ENCODE measurements around the gene RHOU. TPM values are rescaled to one million over a fixed set of nuclear protein-coding genes. Genes with fewer than 3 reads are reported as not detected.
A peak's percentile ranks its signal among the peaks of the same experiment; 100 is the strongest.

The RHOU gene
- total and polyA plus RNA-seq, 2 donors (not counting 1 experiment from before 2014, with no cell fraction given) = 0.23 to 11.4 TPM

GRCh38 chr1:228794173-228794572, 58.9 kb downstream of the RHOU start:
- no peak for TF ChIP-seq CTCF (conservative IDR thresholded peaks at IDR 0.05 in 1 of 2, IDR thresholded peaks at IDR 0.05 in 1 of 2; ENCODE audit: low read depth in 1 of 2, low read length in 2 of 2)
- no peak for TF ChIP-seq EZH2 (IDR thresholded peaks at IDR 0.05; ENCODE audit: low read length, missing control alignments)
- no peaks in the 10 kb centered on the region for H4K20me1 ChIP-seq (ENCODE audit: control insufficient read depth, extremely low read depth, insufficient read depth, low read length)
- no peak overlapping the region for H3K9ac ChIP-seq (ENCODE audit: insufficient read depth, low read length)
- peak in 1 of 2 donors; percentile 40 for DNase-seq (ENCODE audit: low read depth in 2 of 2)
- no peaks in the 10 kb centered on the region for H3K4me1 ChIP-seq (ENCODE audit: control insufficient read depth, extremely low read depth, insufficient read depth, low read length)
- no peak overlapping the region for H2AFZ ChIP-seq (ENCODE audit: low read length)
- no peak overlapping the region for H3K27ac ChIP-seq (ENCODE audit: insufficient read depth, low read length)
- no peak overlapping the region for H3K4me2 ChIP-seq (ENCODE audit: extremely low read depth, insufficient read depth, low read length)
- no peak overlapping the region for H3K4me3 ChIP-seq (replicated peaks in 1 of 4; ENCODE audit: control extremely low read depth in 1 of 4, insufficient read depth in 1 of 4, low read depth in 3 of 4, low read length in 4 of 4)
- no peaks in the 10 kb centered on the region for H3K79me2 ChIP-seq (ENCODE audit: control insufficient read depth, insufficient read depth, low read length)
- no peaks in the 10 kb centered on the region for H3K27me3 ChIP-seq (ENCODE audit: control insufficient read depth, insufficient read depth, low read length)
- H3K36me3 ChIP-seq (ENCODE audit: control insufficient read depth, insufficient read depth, low read length) = no peaks in the 10 kb centered on the region
- H3K9me3 ChIP-seq (ENCODE audit: control insufficient read depth, insufficient read depth, low read depth, low read length) = no peaks in the 10 kb centered on the region

- Histone ChIP-seq H3K4me1 (ENCODE audit: control insufficient read depth, extremely low read depth, insufficient read depth, low read length) (no peaks in the 10 kb centered on the region), H2AFZ (ENCODE audit: low read length) (no peak overlapping the region), H3K4me3 (replicated peaks in 1 of 4; ENCODE audit: control extremely low read depth in 1 of 4, insufficient read depth in 1 of 4, low read depth in 3 of 4, low read length in 4 of 4) (no peak overlapping the region), H3K9me3 (ENCODE audit: control insufficient read depth, insufficient read depth, low read depth, low read length) (no peaks in the 10 kb centered on the region), H3K27me3 (ENCODE audit: control insufficient read depth, insufficient read depth, low read length) (no peaks in the 10 kb centered on the region), H3K36me3 (ENCODE audit: control insufficient read depth, insufficient read depth, low read length) (no peaks in the 10 kb centered on the region), H3K79me2 (ENCODE audit: control insufficient read depth, insufficient read depth, low read length) (no peaks in the 10 kb centered on the region), H4K20me1 (ENCODE audit: control insufficient read depth, extremely low read depth, insufficient read depth, low read length) (no peaks in the 10 kb centered on the region), H3K27ac (ENCODE audit: insufficient read depth, low read length) (no peak overlapping the region), H3K4me2 (ENCODE audit: extremely low read depth, insufficient read depth, low read length) (no peak overlapping the region), H3K9ac (ENCODE audit: insufficient read depth, low read length) (no peak overlapping the region)
- no peak for DNase-seq (ENCODE audit: low read depth in 2 of 2)
- no peak for TF ChIP-seq CTCF (conservative IDR thresholded peaks at IDR 0.05 in 1 of 2, IDR thresholded peaks at IDR 0.05 in 1 of 2; ENCODE audit: low read depth in 1 of 2, low read length in 2 of 2)
- TF ChIP-seq EZH2 (IDR thresholded peaks at IDR 0.05; ENCODE audit: low read length, missing control alignments) = no peak
These were observed 59.5 kb downstream of the RHOU start for GRCh38 chr1:228794810-228795209.

GRCh38 chr1:228795596-228795995, 60.3 kb downstream of the RHOU start:
- Histone ChIP-seq H3K4me3 (replicated peaks in 1 of 4; ENCODE audit: control extremely low read depth in 1 of 4, insufficient read depth in 1 of 4, low read depth in 3 of 4, low read length in 4 of 4) (no peak overlapping the region), H3K9me3 (ENCODE audit: control insufficient read depth, insufficient read depth, low read depth, low read length) (no peaks in the 10 kb centered on the region), H3K27me3 (ENCODE audit: control insufficient read depth, insufficient read depth, low read length) (no peaks in the 10 kb centered on the region), H3K27ac (ENCODE audit: insufficient read depth, low read length) (no peak overlapping the region), H3K9ac (ENCODE audit: insufficient read depth, low read length) (no peak overlapping the region), H3K4me2 (ENCODE audit: extremely low read depth, insufficient read depth, low read length) (no peak overlapping the region), H3K4me1 (ENCODE audit: control insufficient read depth, extremely low read depth, insufficient read depth, low read length) (no peaks in the 10 kb centered on the region), H2AFZ (ENCODE audit: low read length) (no peak overlapping the region), H3K36me3 (ENCODE audit: control insufficient read depth, insufficient read depth, low read length) (no peaks in the 10 kb centered on the region), H3K79me2 (ENCODE audit: control insufficient read depth, insufficient read depth, low read length) (no peaks in the 10 kb centered on the region), H4K20me1 (ENCODE audit: control insufficient read depth, extremely low read depth, insufficient read depth, low read length) (no peaks in the 10 kb centered on the region)
- no peak for DNase-seq (ENCODE audit: low read depth in 2 of 2)
- TF ChIP-seq EZH2 (IDR thresholded peaks at IDR 0.05; ENCODE audit: low read length, missing control alignments) = no peak
- TF ChIP-seq CTCF (conservative IDR thresholded peaks at IDR 0.05 in 1 of 2, IDR thresholded peaks at IDR 0.05 in 1 of 2; ENCODE audit: low read depth in 1 of 2, low read length in 2 of 2) = no peak

Other genes starting within 250 kb of the RHOU start
- gene RNF187, start 248.1 kb upstream of the RHOU start, total RNA-seq = 89.5 and 123 TPM in 2 replicates
- 46.1 and 62.4 TPM in 2 replicates for gene RNF187, start 248.1 kb upstream of the RHOU start, polyA plus RNA-seq